Hematopoietic multipotent progenitor cell (in vitro differentiated cells): ENCODE results near the gene PDGFA. TPM values are rescaled to one million over a fixed set of nuclear protein-coding genes. Genes with fewer than 3 reads are reported as not detected.

Experiments used
- DNase-seq, 3 donors: peaks; one replicate each; pipeline ENCODE4 v3.0.0-alpha.2; 2011 to 2015; ENCODE audit warnings: low read depth in 2 of 3, low spot score in 2 of 3
- total RNA-seq: library from RNA; depleted of rRNA; stranded (reverse); fragments of >200 nt; gene quantifications from one replicate; pipeline ENCODE4 v1.2.3, GENCODE V29; 2012

PDGFA gene
- total RNA-seq, 1 donor, result 1.1 TPM

DNA sequence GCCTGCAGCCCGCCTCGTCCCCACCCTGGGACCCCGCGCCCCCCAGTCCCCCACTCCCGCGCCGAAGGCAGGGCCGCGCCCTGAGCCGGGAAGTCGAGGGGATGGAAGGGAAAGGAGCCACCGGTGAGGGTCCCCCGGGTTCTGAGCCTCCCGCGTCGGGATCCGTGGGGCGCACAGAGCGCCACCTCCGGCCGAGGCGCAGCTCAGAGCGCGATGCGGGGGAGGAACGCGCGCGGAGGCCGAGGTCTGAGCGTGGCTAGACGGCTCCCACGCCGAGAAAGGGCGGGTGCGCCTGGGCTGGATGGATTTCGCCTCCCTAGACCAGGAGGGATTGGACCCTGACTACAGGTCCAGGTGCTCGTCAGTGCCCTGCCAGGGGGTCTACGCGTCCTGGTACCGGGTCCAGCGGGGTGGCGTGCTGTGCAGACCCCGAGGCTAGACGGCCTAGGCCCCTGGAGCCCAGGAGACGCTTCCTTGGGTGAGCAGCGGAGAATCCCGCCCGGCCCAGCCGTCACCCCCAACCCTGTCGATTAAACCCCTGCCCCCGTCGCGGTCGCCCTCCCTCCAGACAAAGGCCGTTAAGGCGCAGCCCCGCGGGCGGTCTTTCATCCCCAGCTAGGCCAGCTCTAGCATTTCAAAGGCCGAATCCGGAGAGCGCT, 986 bp upstream of the PDGFA start:
- no peak for DNase-seq

DNA sequence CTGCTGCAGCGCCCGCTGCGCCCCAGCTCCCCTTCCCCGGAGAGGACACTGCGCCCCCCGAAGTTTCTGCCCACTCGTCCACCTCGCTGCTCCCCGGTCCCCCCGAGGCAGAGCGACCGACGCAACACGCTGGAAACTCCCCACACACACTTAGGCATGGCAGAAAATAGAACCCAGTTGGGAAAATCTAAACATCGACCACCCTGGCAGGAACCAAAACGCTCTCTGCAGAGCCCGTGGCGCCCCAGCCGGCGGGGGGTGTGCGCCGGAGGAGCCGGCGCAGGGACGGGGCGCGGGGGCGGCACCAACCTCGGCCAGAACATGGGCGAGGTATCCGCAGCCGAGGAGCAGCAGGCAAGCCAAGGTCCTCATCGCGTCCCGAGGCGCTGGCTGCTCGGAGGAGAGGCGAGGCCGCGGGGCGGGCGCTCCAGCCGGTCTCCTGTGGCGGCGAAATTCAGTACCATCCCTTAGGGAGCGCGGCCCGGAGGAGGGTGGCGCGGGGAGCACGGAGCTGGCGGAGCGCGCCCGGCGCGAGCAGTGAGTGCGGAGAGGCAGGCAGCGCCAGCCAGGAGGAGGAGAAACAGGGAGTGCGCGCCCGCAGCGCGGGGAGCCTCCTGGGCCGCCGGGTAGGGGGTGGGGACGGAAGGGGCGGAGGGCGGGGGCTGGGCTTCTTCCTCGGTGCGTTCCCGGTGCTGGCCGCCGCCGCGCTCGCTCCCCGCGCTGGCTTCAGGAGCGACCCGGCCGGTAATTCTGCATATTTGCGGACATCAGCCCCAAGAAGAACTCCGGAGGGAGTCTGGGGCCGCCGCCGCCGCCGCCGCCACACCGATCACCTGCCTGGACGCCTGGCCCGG, 789 bp downstream of the PDGFA start:
- DNase-seq, result peak in 1 of 3 donors; percentile 30

DNA sequence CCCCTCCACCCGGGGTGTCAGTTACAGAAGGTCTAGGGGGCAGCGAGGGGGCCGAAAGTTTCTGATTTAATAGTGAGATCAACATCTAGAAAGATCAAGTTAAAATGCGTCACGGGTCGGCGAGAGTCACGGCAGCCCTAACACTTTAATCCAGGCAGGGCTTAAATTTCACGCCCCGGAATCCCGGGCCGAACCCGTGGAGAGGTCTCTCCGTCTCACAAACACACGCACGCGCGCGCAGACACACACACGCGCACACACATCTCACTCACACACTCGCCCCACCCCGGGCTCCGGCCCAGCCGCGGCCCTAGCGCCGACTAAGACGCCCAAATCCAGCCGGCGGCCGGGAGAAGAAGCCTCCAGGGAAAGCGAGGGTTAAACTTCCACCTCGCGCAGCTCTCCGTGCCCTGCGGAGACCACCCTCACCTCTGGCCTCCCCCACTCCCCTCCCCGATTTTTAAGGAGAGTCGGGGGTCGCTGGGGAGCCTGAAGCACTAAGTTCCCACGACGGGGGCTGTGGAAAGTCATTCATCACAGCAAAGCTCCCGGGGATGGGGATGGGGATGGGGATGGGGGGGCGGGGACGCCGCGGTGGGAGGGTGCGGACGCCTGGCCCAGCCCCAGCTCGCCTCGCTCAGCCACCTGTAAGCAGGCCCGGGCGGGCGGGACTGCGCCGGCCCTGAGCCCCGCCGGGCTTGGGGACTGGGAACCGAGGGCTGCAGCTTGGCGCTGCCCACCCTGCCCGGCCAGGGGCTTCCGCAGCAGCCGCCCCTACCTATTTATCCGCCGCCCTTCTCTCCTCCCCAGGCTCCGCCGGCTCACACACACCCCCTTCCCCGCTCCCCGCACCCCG, 1.6 kb downstream of the PDGFA start:
- DNase-seq, result peak in 1 of 3 donors; percentile 25

DNA sequence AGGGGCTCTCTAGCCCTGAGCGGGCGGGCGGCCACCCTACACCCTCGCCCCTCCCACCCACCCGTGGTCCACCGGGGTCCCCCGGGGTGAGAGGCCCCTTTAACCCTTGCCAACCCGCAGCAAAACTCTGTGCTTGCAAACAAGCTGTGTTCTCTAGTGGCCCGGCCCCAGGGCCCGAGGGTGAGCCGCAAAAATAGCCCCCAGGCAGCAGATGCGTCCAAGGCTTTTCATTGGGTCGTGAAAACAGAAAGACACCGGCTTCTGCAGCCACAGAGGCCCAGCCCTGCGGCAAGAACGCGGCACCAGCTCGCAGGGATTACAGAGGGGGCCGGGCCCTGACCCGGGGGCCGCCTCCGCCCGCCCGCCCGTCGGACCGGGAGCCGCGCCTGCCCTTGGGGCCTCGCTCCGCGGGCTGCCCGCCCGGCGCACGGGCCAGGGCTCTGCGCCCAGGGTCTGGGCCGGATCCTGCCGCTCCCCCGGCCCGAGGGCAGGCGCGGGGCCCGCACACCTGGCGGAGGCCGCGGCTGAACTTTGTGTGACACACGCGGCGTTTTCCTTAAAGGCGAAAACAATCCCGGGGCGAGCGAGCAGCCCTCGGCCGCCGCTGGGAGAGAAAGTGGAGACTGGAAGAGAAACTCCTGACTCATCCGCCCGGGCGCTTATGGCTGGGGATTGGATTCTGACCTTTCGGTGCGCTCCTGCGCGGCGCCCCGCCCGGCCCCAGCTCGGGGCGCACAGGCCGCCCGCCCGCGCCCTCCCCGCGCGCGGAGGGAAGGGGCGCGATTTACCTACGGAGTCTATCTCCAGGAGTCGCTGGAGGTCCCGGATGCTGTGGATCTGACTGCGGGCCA, 2.8 kb downstream of the PDGFA start:
- no peak for DNase-seq

DNA sequence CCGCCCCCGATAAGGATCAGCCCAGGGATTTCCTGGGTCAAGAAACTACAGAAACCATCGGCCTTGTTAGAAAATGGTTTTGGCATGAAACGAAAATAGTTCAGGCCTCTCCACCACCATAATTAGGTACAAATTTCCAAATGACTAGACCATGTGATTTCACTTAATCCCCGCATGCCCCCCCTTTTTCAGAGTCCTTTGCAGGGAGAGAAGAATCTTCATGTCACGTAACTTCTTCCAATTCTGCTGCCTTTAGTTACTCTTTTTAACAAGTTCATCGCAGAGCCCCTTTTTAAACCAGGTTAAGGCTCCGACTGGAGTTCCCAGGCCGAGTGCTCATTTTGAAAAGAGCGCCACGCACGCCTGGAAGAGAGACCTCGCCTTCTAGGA, 3.4 kb downstream of the PDGFA start:
- DNase-seq, result no peak

DNA sequence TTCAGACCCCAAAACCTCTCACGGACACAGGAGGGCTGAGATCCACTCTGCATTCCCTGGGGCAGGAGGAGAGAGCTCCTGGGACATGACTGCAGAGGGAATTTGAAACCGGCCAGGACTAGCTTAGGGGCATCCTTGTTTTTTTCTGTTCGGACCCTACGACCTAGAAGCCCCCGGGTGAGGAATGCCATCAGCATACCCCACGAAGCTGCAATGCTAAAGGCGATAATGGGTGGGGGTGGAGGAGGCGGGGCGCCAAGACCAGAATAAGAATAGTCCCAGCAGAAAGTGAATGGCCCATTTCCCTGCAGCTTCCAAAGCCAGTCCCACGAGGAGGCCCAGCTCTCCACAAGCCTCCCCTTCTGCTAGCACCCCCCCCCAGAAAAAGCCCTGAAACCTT, 4.0 kb downstream of the PDGFA start:
- DNase-seq, result no peak

DNA sequence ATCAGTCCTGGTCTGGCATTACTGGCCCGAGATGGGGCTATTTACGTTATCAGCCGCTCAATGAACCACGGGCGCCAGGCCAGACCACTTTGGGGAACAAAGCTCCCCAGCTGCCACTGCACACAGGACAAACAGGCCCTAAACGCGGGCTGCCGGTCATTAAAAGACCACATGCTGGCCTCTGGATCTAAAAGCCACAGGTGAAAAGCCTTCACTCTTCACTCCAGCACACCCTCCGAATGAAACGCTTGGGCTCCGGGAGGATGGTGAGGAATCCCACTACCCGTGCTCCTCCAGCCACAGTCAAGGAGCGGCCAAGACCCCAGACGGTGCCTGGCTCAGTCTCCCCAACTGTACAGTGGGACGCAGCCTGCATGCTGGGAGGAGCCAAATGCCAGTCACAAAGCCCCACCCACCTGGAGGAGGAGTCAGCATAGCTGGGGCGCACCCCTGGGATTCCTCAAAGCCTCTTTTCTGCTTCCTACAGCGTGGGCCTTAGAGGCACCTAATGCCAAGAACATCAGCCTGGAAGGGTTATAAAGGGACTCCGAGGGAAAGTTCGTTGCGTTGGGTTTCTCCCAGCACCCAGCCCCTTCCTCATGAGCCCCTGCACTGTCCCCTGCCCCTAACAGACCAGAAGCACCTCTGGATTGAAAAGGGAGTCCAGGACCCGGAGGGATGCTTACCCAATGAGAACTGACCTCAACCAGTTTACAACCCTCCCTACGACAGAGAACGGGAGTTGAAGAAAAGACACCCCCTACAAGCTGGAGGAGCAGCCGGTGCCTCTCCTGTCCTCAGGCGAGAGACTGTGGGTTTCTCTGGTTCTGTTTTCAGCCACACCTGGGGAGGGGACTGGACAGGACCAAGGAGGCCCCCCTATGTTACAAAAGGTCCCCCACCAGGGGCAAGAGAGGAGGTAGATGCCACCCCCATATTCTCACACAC, 4.7 kb downstream of the PDGFA start:
- DNase-seq, result no peak

DNA sequence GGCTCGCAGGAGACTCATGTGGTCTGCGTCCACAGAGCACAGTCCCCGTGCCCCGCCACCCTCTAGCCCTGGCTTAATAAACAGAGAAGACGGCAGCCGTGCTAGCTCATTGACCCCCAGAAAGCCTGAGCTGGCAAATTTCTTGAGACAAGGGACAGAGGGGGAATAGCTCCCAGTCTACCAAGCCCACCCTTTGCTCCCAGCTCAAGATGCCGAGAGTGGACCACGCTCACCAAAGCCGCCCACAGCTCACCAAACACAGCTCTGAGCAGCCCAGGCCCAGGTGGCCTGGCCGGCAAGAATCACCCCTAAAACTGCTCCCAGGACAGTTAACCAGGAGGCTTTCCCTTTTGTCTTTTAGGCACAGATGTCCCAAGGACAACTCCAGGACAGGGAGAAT, 5.4 kb downstream of the PDGFA start:
- no peak for DNase-seq

DNA sequence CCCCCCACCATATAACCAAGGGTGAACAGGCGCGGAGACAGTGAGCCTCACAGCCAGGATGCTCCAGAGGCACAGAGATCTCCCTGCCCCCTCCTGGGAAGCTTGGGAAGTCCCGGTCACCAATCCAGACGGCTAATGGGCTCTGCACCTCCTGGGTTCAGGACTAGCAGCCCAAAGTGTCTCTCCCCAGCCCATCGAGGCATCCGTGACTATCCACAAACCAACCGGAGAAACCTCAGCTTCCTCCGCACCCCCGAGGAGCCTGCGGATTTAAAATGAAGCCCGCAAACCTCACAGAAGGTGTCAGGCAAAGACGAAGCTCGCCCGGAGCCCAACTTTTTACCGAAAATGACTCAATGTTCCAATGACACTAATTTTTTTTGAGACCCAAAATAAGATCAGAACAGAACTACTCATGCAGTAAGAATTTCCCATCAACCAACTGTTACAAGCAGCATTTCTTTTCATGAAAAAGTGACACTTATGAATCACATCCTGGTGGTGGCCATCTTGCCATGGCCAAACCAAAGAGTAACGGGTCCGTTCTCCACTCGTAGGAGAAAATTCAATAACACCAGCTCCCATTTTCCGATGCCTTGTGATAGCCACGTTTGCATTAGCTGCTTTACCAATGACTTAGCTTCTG, 6.0 kb downstream of the PDGFA start:
- DNase-seq, result no peak

DNA sequence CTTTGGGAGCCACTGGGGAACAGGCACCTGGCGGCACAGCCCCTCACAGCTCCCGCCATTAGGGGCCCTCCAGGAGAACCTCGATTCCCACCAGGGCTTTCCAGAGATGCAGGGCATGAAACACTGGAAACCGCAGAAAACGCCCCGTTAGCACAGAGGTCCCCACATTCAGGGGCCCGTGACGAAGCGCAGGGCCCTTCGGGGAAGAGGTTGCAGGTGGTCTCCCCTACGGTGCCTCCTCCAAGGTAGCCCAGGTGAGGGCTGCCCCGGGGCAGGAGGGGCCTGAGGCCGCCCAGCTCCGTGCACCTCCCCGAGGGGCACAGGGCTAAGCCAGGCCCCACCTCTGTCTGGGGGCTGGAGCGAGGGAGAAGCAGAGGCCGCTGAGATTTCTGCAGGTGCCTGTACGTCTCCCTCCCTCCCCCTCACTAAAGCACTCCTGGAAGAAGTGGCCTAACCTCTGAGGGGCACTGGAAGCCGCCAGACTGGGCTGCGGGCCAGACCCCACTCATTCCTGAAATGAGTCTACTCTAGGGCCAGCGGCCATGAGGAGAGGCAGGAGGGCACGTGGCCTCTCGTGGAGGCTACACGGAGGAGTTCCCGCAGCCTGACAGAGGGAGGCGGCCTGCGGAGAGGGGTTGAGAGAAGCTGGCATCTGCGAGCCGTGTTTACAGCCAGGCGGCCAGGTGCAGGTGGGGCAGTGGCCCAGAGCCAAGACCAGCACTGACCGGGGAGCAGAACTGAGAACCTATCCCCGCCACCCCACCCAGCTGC, 6.9 kb downstream of the PDGFA start:
- no peak for DNase-seq

DNA sequence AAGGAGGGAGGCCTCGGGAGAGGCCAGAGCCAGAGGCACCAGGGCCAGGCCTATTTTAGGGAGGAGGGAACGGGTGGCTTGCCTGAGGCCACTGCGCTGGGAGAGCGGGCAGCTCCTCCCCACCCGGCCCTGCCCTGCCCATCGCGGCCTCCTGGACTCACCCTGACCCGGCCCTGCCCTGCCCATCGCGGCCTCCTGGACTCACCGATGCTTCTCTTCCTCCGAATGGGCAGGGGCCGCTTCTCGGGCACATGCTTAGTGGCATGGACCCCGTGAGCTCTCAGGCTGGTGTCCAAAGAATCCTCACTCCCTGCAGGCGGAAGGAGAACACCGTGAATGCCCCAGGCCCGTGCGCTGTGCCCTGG, 7.5 kb downstream of the PDGFA start:
- no peak for DNase-seq

DNA sequence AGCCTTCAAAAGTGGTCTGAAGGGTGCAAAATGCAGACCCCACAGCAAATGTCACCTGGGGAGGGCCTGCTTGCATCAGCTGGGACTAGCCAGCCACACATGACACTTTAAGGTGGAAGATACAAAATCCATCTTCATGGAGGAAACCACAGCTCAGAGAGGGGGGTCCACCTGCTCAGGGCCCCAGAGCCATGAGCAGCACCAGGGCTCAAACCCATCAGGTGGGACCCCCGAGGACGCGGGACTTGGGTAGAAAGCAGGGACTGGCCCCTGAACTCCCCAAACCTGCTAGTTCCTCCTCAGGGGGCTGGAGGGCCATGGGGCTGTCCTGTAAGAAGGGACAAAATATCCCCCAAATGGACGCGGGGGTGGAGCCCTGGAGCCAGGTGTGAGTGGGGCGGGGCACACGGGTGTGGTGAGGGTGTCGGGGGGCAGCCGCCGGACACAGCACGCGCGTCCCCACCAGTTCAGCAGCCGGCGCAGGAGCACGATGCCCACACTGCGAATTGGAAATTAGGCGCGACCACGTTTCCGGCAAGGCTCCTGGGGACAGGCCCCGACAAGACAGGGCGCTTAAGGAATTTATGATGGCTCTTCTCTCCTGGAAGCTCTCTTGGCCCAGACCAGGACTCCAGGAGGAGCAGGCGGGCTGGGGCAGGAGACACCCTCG, 8.0 kb downstream of the PDGFA start:
- no peak for DNase-seq

DNA sequence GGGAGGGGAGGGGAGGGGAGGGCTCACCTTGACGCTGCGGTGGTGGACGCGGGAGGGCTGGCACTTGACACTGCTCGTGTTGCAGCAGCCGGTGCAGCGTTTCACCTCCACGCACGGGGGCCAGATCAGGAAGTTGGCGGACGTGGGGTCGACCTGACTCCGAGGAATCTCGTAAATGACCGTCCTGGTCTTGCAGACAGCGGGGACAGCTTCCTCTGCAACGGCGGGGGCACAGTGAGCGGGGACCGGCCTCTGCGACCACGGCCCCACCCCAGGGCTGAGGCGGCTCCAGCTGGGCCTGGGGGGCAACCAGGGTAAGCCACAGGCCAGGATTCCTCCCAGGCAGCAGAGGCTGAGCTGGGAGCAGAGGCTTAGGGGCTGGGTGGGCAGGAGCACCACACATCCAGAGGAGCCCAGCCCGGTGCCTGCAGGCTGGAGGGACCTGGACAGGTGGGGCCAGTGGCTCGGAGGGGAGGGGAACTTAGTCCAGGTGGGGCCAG, 8.8 kb downstream of the PDGFA start:
- no peak for DNase-seq

DNA sequence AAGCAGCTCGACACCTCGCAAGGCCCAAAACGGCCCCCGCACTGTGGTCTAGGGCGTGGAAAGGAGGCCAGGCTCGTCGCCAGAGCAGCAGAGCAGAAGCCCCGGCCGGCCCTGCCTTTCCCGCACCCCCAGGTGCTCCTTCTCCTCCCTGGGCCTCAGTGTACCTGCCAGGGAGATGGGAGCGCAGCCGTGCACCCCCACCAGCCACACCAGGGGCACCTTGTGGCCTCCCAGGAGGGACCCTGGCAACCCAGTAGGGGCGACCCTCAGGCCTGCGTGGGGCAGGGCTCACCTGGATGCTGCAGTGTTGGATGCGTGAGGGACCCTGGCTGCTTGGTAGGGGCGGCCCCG, 9.5 kb downstream of the PDGFA start:
- no peak for DNase-seq

DNA sequence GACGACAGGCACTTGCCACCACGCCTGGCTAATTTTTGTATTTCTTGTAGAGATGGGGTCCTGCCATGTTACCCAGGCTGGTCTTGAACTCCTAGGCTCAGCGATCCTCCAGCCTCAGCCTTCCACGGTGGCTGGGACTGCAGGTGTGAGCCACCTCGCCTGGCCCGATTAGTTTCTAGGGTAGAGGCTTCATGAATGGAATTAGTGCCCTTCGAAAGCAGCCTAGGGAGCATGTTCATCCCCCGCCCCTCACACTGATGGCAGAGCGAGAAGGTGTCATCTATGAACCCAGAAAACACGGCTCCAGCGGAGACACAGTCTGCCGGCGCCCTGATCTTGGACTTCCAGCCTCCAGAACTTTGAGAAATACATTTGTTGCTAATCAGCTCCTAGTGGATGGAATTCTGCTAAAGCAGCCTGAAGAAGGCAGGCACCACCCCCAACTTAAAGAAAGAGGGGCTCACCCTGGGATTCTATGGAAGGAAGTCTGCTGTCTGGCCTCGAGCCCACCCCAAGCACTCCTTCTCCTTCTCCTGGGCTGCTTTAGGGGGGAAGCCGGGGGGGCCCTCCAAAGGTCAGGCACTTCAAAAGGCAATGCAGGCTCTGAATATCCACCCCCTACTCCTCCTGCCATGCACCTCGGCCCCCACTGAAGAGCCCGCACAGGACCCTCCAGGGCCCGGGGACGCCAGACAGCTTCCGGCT, 10.1 kb downstream of the PDGFA start:
- no peak for DNase-seq

DNA sequence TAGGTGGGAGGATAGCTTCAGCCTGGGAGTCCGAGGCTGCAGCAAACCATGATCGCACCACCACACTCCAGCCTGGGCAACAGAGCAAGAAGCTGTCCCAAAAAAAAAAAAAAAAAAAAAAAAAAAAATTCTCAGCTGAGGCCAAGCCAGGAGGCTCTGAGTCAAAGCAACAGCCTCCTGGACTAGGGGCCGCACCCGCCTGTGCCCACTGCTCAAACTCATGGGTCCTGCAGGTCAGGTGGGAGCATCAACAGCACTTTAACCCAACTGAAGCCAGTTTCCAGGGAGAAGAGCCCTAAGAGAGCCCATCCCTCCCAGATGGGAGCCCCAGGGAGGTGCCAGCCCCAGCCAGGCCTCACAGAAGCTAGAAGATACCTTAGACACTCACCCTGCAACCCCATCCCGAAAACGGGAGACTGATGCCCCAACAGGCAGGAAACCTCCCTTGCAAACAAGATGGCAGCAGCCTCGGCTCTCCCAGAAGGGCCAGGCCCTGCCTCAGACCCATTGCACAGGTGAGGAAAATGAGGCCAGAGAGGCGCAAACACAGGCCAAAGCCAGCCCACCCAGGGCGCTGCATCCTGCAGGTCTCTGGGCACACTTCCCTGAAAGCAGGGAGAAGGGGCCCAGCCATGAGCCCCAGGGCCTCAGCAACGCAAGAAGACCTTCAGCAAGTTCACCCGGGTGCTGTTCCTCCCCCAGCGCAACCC, 11.0 kb downstream of the PDGFA start:
- no peak for DNase-seq
